ENCODE data around the gene ATF3.
"Not testable (repeated sequence)": the region's sequence is repeated elsewhere in the genome, so short reads cannot be mapped to it uniquely, and the experiment has no call there.

The ATF3 gene

DNA sequence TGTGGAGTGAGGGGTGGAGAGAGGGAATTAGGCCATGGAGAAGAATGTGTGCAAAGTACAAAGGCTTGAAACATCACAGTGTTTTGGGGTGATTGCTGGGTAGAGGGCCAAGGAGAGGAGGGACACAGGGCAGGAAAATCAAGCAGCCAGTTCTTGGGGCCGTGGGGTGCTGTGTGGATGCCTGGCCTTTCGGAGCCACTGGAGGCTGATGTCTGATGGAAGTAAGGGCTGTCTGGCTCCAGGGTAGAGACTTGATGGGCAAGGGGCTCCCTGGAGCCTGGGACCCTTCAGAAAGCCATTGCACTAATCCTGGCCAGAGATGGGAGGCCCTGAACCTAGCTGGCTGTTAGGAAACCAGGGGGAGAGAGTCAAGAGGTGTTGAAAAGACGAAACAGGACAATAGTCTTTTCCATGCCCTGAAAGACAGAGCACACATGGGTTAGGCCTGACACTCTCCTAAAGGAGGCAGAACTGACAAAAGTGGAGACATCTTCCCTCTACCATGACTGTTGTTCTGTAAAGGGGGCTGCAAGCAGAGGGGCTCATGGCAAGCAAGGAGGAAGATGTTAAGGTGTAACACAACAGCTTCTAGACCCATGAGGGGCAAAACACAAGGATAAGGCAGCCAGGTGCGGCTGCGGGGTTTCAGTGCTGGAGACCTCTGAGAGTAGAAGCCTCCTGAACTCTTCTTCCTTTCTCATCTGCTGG lies 21.0 kb downstream of the ATF3 start:
- no peak for FAIRE-seq

GRCh38 chr1:212630158-212630900 lies 21.8 kb downstream of the ATF3 start:
- no peak for FAIRE-seq

DNA sequence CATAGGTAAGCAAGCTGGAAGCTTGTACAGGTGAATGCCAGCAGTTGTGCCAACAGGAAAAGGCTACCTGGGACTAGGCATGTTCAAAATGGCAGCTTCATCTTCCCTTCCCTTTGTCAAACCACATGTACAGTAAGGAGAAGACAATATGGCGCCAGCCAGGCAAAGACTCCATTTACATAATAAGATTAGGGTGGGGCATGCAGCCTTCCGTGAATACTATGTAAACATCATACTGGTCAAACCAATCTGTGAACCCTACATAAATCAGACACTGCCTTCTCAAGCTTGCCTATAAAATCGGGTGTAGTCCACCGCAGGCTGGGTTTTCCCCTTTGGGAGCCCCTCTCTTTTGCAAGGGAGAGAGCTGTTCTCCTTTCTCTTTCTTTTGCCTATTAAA lies 24.6 kb downstream of the ATF3 start:
- no peak for FAIRE-seq

GRCh38 chr1:212634252-212634651 lies 25.7 kb downstream of the ATF3 start:
- FAIRE-seq: no peak

DNA sequence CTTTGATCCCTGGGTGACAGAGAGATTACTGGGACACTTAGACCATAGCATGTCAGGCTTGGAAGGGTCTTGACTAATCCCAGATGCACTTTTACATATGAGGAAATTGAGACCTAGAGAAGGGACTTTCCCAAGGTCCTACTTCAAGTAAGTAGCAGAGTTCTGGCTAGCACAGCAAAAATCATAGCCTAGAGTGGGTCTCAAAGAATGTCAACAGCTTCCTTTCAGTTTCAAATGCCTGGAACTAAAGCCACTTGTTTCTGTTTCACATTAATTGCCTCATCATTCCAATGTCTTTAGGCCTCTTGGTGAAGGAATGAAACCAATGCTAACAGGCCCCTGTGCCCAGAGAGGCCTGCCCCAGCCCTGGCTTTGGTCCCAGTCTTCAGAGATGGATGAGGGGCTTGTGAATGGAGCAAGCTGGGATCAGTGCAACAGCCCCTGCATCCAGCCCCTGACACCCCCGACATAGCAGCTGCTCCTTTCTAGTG lies 26.6 kb downstream of the ATF3 start:
- FAIRE-seq: no peak

- FAIRE-seq: no peak
Observed at GRCh38 chr1:212637902-212638301, 29.3 kb downstream of the ATF3 start.

DNA sequence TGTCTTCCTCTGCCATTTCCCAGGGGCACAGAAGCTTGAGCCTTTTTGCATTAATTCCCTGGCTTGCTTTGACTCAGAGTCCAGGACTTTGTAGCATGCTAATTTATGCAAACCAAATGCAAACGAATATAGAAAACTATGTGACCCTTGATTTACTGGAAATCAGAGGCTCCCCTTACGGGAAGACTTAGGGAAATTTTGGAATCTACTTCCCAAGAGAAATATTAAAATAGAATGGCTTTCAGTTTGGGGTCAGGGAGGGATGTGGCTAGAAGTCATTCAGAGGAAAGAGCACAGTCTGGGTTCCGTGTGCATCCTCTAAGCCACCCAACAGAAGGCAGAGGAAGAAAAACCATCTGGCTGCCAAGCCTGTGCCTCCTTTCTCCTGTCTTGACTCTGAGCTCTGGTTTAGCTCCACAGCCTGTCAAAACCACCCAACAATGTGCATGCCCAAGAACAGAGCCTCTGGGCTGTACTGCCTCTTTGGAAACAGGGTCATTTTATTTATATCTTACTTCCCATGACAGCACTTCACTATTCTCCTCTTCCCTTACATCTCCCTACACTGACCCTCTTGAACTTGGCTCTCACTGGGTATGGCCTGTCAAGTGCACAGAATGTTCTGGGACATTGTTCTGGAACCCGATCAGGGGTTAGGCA lies 30.1 kb downstream of the ATF3 start:
- FAIRE-seq: no peak

GRCh38 chr1:212639524-212639923 lies 31.0 kb downstream of the ATF3 start:
- not testable (repeated sequence) for FAIRE-seq

DNA sequence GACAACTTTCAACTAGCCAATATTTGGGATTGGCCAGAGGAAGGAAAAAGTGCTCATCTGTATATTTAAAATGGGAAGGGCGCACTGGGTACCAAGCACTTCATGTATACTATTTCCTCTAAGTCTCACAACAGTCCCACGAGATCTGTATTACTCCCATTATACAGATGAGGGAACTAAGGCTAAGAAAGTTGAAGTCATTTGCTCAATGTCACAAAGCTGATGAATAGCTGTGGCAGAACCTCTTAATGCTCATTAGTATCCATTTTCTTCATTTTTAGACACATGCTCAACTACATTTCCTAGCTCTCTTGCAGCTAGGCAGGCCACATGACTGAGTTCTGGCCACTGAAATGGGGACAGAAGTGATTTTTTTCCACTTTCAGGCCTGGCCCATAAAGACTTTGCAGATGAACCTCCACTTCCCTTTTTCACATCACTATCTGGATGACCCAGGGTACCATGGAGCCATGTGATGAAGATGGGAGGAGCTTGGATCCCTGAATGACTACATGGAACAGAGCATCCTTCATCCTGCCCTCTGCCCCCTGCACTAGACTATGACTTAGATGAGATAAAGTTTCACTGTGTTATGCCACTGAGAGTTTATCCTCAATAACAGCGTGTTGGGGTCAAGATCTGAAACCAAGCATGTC lies 31.8 kb downstream of the ATF3 start:
- FAIRE-seq: no peak

DNA sequence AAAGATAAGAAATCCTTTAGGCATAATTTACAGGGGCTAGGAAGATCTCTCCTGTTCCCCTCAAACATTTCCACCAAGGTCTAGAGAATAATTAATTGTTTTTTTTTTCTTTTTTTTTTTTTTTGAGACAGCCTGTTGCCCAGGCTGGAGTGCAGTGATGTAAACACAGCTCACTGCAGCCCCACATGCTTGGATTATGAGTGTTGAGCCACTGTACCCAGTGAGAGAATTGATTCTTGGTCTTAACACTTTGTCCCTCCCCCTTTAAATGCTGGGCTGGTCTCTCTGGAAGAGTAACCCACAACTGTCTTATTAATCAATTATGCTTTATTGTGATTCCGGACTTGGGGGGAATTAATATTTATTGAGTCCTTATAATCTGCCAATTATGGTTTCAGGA lies 33.4 kb downstream of the ATF3 start:
- no peak for FAIRE-seq

DNA sequence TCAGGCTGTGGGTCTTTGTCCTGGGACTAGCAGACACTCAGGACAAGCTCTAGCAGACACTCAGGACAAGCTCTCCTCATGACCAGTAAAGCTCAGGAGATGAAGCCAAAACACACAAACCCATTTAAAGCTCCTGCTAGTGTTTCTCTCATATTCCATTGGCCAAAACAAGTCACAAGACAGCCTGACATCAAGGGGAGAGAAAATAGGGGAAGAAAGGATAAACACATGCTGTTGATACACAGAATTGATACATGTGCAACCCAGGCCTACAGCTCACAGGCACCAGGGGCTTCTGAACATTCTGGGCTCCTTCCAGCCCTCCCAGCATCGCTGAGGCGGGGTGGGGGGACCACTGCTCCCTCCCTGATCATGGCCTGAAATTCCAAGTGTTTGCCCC lies 35.3 kb downstream of the ATF3 start:
- FAIRE-seq: no peak

GRCh38 chr1:212644866-212645545 lies 36.4 kb downstream of the ATF3 start:
- FAIRE-seq: no peak

GRCh38 chr1:212645546-212646543 lies 37.3 kb downstream of the ATF3 start:
- FAIRE-seq: no peak

- FAIRE-seq: no peak
Observed at GRCh38 chr1:212646588-212646987, 38.0 kb downstream of the ATF3 start.

DNA sequence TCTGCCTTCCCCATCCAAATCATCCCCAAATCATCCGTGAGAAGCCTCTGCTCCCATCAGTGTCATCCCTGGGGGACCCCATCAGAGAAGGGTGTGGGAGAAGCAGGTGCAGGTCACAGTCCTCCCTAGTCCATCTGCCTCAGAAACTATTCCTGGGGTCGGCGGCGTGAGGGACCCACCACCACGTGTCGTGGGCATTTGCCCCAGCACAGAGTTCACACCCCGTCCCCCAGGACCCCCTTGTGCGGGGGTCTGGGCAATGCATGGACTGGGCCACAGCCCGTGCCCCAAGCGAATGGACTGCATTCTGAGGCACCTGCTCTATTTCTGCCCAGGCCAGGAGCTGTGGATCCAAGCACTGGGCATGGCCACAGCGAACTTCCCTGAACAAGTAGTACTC lies 38.4 kb downstream of the ATF3 start:
- no peak for FAIRE-seq

- no peak for FAIRE-seq
Observed at GRCh38 chr1:212648431-212648830, 39.9 kb downstream of the ATF3 start.

DNA sequence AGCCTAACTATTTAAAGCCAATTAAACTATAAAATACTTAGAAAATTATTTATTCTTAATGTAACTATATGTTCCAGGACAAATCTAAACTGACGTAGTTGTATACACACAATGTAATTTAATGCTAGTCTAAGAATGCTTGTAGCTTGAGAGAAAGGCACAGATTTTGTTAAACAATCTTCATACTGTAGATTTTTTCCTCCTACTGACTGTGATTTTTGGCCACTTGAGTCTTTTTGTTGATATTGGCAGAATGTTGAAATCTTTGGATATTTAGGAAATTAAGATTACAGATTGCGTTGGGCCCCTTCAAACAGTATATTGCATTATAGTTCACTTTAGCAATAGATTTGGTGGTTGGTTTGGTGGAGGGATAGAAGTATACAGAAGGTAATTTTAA lies 40.5 kb downstream of the ATF3 start:
- no peak for FAIRE-seq

- no peak for FAIRE-seq
Observed at GRCh38 chr1:212650228-212650627, 41.7 kb downstream of the ATF3 start.

DNA sequence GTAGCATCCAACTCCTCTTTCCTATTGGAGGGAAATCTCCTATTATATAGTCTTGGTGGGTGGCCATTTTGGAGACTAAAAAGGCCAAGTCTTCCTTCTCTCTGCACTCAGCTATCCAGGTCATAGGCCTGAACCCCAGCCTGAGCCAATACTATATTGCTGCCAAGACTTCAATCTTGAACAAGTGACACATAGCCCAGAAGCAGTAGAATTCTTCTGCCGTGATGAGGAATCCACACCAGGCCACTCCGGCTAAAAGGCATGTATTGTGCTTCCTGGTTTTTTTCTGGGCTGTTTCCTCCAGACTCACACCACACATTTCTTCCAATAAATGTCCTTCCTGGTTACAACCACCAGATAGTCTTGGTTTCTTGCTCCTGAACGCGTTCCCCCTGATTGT lies 43.0 kb downstream of the ATF3 start:
- FAIRE-seq: no peak

- FAIRE-seq: no peak
Observed at GRCh38 chr1:212651977-212652376, 43.4 kb downstream of the ATF3 start.

GRCh38 chr1:212652609-212653008 lies 44.0 kb downstream of the ATF3 start:
- FAIRE-seq: no peak

All from TTC549 (cell line).